HL-60 (cell line): ENCODE results near the gene STMN1.

Source experiments
- DNase-seq, 2 experiments: peaks; one replicate each; pipeline ENCODE4 v3.0.0-alpha.2; 2010 to 2020; ENCODE audit warnings: low read depth in 1 of 2, low spot score in 1 of 2
- H3K27ac ChIP-seq: fragments of 250-450 bp; sonication (Bioruptor Pico); replicated peaks from 2 replicates; pipeline ENCODE4 v1.5.1; 2020; ENCODE audit warnings: mild to moderate bottlenecking, moderate library complexity
- H3K27me3 ChIP-seq: fragments of 250-450 bp; sonication (Bioruptor Pico); 2 replicates; pipeline ENCODE4 v1.5.1; 2021; ENCODE audit warnings: mild to moderate bottlenecking, moderate library complexity; ENCODE audit not compliant: insufficient read depth, poor library complexity, severe bottlenecking
- H3K4me3 ChIP-seq: replicated peaks from 2 replicates; pipeline ENCODE4 v1.5.1; 2011; ENCODE audit warnings: mild to moderate bottlenecking, control low read depth, low read length; ENCODE audit not compliant: insufficient read depth
- GABPA ChIP-seq: IDR thresholded peaks from 2 replicates; pipeline ENCODE4 v1.6.1; 2012; ENCODE audit warnings: low read depth
- POLR2AphosphoS5 ChIP-seq: IDR thresholded peaks from 2 replicates; pipeline ENCODE4 v1.6.1; 2012; ENCODE audit warnings: low read depth
- SPI1 ChIP-seq: IDR thresholded peaks from 2 replicates; pipeline ENCODE4 v1.6.1; 2012; ENCODE audit warnings: low read depth, mild to moderate bottlenecking, borderline replicate concordance
- TF ChIP-seq, protein P1 (sequence below): IDR thresholded peaks from 2 replicates; pipeline ENCODE4 v1.6.1; 2012; ENCODE audit warnings: low read depth; ENCODE audit not compliant: insufficient replicate concordance
- TF ChIP-seq, protein P2 (sequence below): IDR thresholded peaks from one replicate; pipeline ENCODE4 v1.5.1; 2011; ENCODE audit warnings: low read length, control low read depth, inconsistent platforms; ENCODE audit not compliant: insufficient read depth

STMN1 gene

DNA sequence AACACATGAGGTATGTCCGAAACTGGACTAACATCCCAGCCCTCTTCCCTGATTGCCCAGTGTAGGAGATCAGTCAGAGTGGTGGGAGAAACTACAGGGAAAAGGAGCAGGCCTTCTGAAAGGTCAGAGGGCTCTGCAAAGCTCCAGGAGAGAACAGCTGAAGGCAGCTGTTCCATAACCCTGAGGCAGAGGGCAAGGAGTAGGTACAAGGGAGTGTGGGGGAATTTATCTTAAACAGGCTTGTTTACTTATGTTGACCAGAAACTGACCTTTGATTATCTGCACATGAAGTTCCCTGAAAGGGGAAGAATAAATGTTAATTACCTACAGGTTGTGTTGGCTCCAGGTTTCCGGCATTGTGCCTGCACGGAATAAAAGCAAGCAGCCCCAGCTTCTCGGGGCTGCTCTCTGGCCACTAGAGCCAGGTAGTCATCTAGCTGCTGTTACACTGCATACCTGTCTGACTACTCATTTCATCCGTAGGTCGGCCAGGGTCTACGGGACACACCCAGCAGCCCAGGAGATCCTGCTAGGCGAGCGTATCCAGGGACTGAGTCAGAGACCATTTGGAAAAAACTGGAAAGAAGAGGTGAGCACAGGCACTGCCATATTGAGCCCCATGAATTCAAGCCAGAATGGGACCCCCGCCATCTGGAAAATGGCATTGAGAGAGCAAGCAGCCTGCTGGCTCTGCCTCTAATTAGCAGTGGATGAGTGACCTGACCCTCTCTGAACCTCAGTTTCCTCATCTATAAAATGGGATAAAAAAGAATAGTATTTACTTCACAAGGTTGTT lies 15.8 kb downstream of the STMN1 start:
- no peak overlapping the region for H3K27ac ChIP-seq
- no peaks in the 10 kb centered on the region for H3K27me3 ChIP-seq
- H3K4me3 ChIP-seq: no peak overlapping the region
- DNase-seq: no peak
- TF ChIP-seq SPI1: no peak
- TF ChIP-seq, protein P1, sequence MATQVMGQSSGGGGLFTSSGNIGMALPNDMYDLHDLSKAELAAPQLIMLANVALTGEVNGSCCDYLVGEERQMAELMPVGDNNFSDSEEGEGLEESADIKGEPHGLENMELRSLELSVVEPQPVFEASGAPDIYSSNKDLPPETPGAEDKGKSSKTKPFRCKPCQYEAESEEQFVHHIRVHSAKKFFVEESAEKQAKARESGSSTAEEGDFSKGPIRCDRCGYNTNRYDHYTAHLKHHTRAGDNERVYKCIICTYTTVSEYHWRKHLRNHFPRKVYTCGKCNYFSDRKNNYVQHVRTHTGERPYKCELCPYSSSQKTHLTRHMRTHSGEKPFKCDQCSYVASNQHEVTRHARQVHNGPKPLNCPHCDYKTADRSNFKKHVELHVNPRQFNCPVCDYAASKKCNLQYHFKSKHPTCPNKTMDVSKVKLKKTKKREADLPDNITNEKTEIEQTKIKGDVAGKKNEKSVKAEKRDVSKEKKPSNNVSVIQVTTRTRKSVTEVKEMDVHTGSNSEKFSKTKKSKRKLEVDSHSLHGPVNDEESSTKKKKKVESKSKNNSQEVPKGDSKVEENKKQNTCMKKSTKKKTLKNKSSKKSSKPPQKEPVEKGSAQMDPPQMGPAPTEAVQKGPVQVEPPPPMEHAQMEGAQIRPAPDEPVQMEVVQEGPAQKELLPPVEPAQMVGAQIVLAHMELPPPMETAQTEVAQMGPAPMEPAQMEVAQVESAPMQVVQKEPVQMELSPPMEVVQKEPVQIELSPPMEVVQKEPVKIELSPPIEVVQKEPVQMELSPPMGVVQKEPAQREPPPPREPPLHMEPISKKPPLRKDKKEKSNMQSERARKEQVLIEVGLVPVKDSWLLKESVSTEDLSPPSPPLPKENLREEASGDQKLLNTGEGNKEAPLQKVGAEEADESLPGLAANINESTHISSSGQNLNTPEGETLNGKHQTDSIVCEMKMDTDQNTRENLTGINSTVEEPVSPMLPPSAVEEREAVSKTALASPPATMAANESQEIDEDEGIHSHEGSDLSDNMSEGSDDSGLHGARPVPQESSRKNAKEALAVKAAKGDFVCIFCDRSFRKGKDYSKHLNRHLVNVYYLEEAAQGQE: no peak
- TF ChIP-seq GABPA: no peak
- no peak for TF ChIP-seq POLR2AphosphoS5

DNA sequence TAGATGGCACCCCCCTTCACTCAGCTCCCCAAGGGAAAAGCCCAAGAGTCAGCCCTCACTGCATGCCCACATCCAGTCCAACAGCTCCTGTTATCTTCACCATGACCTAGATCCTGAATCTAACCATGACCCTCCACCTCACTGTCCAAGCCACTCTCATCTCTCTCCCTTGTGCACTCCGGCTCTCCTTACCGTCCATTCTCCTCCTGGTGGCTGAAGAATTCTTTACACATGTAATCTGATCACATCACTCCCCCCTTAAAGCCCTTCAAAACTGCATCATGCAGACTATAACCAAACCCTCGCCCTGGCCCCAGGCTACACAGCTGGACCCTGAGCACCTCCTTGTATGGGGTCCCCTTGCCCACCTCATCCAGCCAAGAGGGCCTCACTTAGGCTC lies 16.7 kb downstream of the STMN1 start:
- H3K27ac ChIP-seq: no peak overlapping the region
- no peak for DNase-seq
- H3K27me3 ChIP-seq: no peaks in the 10 kb centered on the region
- no peak overlapping the region for H3K4me3 ChIP-seq
- TF ChIP-seq, protein P2, sequence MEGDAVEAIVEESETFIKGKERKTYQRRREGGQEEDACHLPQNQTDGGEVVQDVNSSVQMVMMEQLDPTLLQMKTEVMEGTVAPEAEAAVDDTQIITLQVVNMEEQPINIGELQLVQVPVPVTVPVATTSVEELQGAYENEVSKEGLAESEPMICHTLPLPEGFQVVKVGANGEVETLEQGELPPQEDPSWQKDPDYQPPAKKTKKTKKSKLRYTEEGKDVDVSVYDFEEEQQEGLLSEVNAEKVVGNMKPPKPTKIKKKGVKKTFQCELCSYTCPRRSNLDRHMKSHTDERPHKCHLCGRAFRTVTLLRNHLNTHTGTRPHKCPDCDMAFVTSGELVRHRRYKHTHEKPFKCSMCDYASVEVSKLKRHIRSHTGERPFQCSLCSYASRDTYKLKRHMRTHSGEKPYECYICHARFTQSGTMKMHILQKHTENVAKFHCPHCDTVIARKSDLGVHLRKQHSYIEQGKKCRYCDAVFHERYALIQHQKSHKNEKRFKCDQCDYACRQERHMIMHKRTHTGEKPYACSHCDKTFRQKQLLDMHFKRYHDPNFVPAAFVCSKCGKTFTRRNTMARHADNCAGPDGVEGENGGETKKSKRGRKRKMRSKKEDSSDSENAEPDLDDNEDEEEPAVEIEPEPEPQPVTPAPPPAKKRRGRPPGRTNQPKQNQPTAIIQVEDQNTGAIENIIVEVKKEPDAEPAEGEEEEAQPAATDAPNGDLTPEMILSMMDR: no peak
- TF ChIP-seq POLR2AphosphoS5 (no peak), SPI1 (no peak), GABPA (no peak)
- TF ChIP-seq, protein P1: no peak

DNA sequence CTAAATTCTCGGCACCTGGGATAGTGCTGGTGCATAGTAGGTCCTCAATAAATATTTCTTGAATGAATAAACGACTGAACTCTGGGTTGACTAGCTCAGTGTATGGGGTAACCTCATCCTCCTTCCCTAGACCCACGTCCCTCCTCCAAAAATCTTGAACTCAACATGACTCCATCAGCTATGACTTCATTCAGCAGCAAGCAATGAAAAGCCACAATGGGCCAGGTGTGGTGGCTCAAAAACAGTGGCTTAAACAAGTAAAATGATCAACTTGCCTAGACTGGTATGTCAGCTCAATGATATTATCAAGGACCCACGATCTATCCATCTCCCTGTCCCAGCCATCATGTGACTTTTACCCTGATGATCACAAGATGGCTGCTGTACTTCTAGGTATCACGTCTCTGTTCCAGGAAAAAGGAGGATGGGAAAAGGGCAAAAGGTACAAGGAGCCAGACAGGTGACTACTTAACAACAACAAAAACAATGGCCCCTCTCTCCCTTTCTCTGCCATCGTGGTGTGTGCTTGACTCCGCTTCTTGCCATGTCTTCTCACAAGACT lies 17.7 kb downstream of the STMN1 start:
- Histone ChIP-seq H3K27ac (no peak overlapping the region), H3K4me3 (no peak overlapping the region), H3K27me3 (no peaks in the 10 kb centered on the region)
- no peak for DNase-seq
- TF ChIP-seq, protein P1: no peak
- no peak for TF ChIP-seq SPI1
- TF ChIP-seq GABPA: no peak
- TF ChIP-seq, protein P2: no peak
- no peak for TF ChIP-seq POLR2AphosphoS5
